ENCODE results near the gene VN1R4. TPM values are rescaled to one million over a fixed set of nuclear protein-coding genes. Genes with fewer than 3 reads are reported as not detected.
"Not testable (repeated sequence)": the region's sequence is repeated elsewhere in the genome, so short reads cannot be mapped to it uniquely, and the experiment has no call there.

VN1R4 gene, protein sequence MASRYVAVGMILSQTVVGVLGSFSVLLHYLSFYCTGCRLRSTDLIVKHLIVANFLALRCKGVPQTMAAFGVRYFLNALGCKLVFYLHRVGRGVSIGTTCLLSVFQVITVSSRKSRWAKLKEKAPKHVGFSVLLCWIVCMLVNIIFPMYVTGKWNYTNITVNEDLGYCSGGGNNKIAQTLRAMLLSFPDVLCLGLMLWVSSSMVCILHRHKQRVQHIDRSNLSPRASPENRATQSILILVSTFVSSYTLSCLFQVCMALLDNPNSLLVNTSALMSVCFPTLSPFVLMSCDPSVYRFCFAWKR
- total RNA-seq (not detected), polyA plus RNA-seq (not detected)

- H3K4me1 ChIP-seq; H3K27ac ChIP-seq; DNase-seq; ATAC-seq; intact Hi-C loops (cut with DNase I); H3K9me3 ChIP-seq; FAIRE-seq; H3K36me3 ChIP-seq; H3K4me3 ChIP-seq: not testable (repeated sequence)
- 67 to 74% methylated on average over 3 to 4 of the region's 5 CpGs for WGBS, 2 donors
- peaks cover 0 to 18% (median 0%) of the 10 kb centered on the region in 4 donors for H3K27me3 ChIP-seq
These were observed at the start of gene VN1R4 for GRCh38 chr19:53267623-53268022. VN1R4 (minus strand) TSS chr19:53267723; CDS start chr19:53267665, 58 bp downstream.

DNA sequence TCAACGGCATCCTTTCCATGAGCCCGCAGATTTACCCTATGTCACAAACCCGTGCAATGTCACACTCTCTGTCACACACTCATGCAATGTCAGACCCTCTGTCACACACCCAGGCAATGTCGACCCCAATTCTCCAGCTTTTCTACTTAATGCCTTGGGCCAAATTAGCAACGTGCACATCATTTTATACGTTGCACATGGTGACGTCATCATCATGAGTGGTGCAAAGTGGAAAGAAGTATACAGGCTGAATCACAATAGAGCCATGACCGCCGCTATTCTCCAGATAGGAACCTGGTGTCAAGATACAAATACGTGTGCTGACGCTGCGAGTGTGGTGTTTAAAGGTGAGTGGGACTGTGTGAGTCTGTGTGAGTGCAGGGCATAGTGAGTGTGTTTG lies 44.4 kb upstream of the VN1R4 start:
- FAIRE-seq, result no peak

DNA sequence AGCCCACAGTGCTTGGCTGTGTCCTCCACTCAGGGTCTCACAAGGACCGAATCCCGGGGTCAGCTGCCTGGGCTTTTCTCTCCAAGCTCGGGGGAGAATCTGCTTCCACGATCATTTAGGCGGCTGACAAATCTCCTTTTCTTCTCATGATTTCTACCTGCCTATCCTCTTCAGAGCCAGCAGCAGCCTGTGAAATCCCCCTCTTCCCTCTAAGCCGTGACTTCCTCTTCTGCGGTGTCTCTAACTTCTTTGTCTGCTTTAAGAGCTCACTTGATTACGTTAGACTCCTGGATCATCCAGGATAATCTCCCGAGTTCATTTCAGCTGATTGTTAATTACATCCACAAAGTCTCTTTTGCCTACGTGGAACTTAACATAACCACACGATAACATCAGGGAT lies 43.5 kb upstream of the VN1R4 start:
- H3K4me3 ChIP-seq, result no peak overlapping the region
- DNase-seq, result no peak
- H3K4me1 ChIP-seq, result no peaks in the 10 kb centered on the region
- FAIRE-seq, result no peak
- 33 to 37% methylated on average over 11 of the region's 11 CpGs for WGBS, 2 donors
- no peaks in the 10 kb centered on the region for H3K36me3 ChIP-seq
- no peaks in the 10 kb centered on the region for H3K9me3 ChIP-seq
- no peak overlapping the region for H3K27ac ChIP-seq
- TF ChIP-seq, protein P1, sequence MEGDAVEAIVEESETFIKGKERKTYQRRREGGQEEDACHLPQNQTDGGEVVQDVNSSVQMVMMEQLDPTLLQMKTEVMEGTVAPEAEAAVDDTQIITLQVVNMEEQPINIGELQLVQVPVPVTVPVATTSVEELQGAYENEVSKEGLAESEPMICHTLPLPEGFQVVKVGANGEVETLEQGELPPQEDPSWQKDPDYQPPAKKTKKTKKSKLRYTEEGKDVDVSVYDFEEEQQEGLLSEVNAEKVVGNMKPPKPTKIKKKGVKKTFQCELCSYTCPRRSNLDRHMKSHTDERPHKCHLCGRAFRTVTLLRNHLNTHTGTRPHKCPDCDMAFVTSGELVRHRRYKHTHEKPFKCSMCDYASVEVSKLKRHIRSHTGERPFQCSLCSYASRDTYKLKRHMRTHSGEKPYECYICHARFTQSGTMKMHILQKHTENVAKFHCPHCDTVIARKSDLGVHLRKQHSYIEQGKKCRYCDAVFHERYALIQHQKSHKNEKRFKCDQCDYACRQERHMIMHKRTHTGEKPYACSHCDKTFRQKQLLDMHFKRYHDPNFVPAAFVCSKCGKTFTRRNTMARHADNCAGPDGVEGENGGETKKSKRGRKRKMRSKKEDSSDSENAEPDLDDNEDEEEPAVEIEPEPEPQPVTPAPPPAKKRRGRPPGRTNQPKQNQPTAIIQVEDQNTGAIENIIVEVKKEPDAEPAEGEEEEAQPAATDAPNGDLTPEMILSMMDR (IDR thresholded peaks at IDR 0.05), result no peak
- H3K27me3 ChIP-seq, result peaks cover 0 to 14% (median 0%) of the 10 kb centered on the region in 4 donors
- intact Hi-C loops (cut with DNase I), result no loop called here
- ATAC-seq, result no peak

More for the DNA sequence above, 44.4 kb upstream of the VN1R4 start:
- DNase-seq (no peak), ATAC-seq (no peak)
- Histone ChIP-seq H3K4me1 (no peaks in the 10 kb centered on the region), H3K27me3 (peaks cover 0 to 16% (median 0%) of the 10 kb centered on the region in 4 donors), H3K27ac (no peak overlapping the region), H3K4me3 (no peak overlapping the region), H3K9me3 (no peaks in the 10 kb centered on the region), H3K36me3 (no peaks in the 10 kb centered on the region)
- 53 to 62% methylated on average over 12 of the region's 12 CpGs for WGBS, 2 donors
- intact Hi-C loops (cut with DNase I), result no loop called here
- TF ChIP-seq, protein P1 (IDR thresholded peaks at IDR 0.05), result no peak

- ATAC-seq, result peak in 2 of 4 donors; percentile 37 to 57
- no peaks in the 10 kb centered on the region for H3K9me3 ChIP-seq
- intact Hi-C loops (cut with DNase I), result no loop called here
These were observed 40.9 kb upstream of the VN1R4 start for GRCh38 chr19:53308339-53308811.

DNA sequence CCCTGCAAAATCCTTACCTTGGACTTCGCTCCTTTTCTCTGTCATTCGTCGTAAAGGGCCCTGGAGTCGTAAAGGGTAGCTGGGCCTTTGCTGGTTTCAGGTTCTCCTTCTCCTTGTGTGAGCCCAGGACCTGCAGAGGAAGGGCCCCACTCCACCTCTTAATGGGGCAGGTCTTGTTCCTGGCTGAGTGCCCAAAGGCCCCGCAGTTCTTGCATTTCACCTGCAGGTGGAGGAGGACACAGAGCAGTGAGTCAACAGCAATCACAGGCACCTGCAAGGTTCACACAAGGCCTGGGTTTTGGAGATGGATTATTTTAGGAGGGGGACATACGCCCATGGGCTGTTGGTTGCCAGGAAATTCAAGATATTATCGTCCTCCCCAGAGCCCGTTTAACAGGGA lies 33.8 kb upstream of the VN1R4 start:
- H3K27me3 ChIP-seq; ATAC-seq; H3K9me3 ChIP-seq; H3K4me1 ChIP-seq; H3K36me3 ChIP-seq; H3K27ac ChIP-seq; FAIRE-seq; intact Hi-C loops (cut with DNase I); H3K4me3 ChIP-seq; DNase-seq: not testable (repeated sequence)
- 5 to 22% methylated on average over 1 of the region's 8 CpGs for WGBS, 2 donors

More at GRCh38 chr19:53308339-53308811, 40.9 kb upstream of the VN1R4 start:
- DNase-seq (peak in 1 of 6 donors; percentile 23), FAIRE-seq (no peak)
- H3K27ac ChIP-seq, result no peak overlapping the region
- H3K36me3 ChIP-seq, result no peaks in the 10 kb centered on the region
- TF ChIP-seq, protein P1 (IDR thresholded peaks at IDR 0.05), result peak in 1 of 4 donors; percentile 33
- peaks cover 0 to 11% (median 0%) of the 10 kb centered on the region in 4 donors for H3K27me3 ChIP-seq
- H3K4me1 ChIP-seq, result no peaks in the 10 kb centered on the region
- H3K4me3 ChIP-seq, result no peak overlapping the region
- WGBS, 2 donors, result 4 to 5% methylated on average over 32 of the region's 32 CpGs

Data from pancreas (tissue), 10 donors.